Activated CD4-positive, alpha-beta T cell treated with anti-CD3 and anti-CD28 coated beads, Interleukin-2, amount 50 U/mL, for 24 hours (primary cell): ENCODE results near the gene NNMT.

Experiments used
- DNase-seq, 2 donors: peaks; one replicate each; pipeline ENCODE4 v3.0.0-alpha.2; 2020; ENCODE audit warnings: low read depth in 1 of 2, low spot score in 1 of 2

The NNMT gene

DNA sequence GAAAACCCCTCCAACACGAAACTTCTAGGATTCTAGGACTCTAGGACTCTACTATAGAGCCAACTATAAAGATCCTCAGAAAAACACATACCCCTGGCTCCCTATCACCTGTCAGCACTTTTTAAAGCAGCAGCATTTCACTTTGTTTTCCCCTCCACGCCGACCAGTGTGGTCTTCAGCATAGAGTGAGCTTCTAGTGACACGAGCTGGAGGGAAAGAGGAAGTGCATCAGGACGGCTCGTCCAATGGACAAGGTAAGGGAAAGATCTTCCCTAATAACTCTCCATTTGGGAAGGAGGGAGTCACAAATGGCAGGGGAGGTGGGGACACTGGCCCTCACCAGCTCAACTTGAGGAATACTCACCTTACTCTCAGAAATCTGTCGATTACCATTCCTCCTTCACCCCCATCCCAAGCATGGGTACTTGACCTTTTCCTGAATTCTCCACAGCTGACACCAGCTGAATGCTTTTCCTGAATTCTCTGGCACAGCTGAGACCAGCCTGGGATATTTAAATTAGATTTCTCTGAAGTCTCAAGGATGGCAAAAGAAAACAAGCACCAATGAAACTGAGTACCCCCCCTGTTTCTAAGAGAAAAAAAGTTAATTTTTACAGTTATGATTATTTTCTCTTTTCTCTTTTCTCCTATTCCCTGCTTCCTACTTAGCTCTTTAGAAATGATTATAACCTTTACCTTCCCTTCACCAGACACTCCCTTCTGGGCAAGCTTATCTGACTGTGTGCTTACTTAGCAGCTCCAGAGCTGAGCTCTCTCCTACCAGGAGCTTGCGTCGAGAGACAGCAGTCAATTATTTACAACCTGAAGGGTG, 33.3 kb upstream of the NNMT start:
- no peak for DNase-seq

DNA sequence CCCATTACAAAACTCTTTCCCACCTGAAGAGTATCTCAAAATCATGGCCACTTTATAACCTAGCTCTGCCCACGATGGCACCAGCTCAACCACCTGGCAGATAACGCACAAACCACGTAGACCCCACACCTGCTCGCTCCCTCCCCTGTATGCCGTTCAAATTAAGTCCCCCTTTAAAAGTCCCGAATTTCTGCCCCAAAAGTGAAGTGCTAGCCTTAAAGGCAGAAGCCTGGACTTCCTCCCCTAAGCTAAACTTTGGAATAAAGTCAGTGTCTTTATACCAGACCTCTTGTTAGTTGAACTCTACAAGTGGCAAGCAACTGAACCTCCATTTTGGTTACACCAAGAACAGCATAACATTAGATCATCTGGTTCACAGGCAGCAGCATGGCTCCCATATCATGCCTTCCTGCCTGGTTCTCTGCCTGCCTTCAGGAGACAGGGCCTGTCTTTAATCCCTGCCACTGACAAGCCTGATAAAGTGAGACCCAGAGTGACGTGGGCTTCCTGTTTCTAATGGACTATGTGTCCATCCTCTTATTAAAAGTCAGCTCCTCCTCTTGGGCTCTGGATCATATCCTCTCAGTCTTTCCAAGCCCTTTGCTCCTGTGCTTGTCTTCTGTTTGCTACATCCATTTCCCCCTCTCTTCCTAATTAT, 32.6 kb upstream of the NNMT start:
- no peak for DNase-seq

DNA sequence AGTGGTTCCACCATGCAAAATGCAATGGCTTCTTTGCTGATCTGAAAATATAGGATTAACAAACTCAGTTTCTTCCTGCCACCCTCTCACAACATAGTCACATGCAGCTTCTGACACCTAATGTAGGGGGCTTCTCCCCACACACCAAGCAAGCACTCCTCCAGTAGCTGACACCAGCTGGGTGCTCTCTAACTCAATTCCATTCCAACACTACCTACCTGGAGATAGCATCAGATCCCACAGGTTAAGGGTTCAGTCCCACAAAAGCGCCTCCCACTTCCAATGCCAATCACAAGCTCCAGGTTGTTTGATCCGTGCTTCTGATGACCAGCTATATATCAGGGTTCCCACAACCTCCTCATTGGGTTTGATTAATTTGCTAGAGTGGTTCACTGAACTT, 31.8 kb upstream of the NNMT start:
- no peak for DNase-seq

DNA sequence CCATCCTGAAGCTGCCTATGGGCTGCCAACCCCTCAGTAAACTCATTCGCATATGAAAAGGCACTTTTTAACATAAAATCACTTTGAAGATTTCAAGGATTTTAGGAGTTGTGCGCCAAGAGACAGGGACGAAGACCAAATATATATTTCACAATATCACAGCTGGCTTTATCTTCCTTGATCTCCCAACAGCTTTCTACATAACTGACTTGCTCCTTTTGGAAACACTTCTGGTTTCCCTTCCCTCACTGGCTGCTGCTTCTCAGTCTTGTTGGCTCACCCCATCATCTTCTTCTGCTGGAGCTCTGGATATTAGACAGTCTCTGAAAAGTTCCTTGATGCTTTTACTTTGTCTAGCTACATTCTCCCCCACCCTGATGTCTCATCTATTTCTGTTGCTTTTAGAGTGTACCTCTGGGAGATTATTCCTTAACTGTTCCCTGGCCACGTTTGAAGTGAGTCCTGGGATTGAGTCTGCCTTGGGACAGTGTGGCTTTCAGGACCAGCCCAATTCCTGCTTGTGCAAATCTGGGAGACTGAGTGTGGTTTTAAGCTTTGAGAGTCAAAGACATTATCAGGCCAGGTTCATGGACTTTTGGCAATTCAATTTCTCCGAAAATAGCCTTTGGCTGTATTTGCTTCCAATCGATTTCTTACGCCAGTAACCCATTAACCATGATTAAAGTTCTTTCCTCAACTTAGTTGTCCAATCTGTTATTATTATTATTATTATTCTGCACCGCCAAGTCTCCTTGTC, 30.9 kb upstream of the NNMT start:
- no peak for DNase-seq

DNA sequence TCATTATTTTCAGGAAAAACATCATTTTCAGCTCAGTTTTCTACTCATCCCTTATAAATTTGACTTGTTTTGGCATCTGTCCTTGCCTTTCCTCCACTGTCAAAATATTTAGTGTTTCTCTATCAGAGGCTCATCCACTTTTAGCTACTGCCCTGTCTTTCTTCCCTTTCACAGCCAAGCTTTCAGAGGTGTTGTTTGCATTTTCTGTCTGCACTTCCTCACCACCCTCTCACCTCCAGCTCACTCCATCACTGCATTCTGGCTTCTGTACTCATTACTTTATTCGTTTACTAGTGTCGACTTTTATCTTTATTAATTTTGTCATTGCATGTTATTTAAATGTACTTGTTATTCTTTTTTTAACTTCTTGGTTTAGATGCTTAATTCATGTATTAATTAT, 26.7 kb upstream of the NNMT start:
- no peak for DNase-seq

DNA sequence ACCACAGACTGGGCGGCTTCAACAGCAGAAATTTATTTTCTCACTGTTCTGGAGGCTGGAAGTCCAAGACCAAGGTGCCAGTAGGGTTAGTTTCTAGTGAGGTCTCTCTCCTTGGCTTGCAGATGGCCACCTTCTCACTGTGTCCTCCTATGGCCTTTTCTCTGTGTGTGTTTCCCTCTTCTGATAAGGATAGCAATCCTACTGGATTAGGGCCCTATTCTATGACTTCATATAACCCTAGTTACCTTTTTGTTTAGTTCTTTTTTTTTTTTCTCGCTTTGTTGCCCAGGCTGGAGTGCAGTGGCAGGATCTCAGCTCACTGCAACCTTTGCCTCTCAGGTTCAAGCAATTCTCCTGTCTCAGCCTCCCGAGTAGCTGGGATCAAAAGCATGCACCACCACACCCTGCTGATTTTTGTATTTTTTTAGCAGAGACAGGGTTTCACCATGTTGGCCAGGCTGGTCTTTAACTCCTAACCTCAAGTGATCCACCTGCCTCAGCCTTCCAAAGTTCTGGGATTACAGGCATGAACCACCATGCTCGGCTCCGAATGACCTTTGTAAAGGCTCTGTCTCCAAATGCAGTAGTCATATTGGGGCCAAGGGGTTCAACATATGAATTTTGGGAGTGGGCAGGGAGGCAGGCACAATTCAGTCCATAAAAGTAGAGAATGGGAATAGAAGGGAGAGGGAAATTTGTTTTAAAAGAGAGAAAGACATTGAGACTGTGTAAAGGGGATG, 25.5 kb upstream of the NNMT start:
- no peak for DNase-seq

DNA sequence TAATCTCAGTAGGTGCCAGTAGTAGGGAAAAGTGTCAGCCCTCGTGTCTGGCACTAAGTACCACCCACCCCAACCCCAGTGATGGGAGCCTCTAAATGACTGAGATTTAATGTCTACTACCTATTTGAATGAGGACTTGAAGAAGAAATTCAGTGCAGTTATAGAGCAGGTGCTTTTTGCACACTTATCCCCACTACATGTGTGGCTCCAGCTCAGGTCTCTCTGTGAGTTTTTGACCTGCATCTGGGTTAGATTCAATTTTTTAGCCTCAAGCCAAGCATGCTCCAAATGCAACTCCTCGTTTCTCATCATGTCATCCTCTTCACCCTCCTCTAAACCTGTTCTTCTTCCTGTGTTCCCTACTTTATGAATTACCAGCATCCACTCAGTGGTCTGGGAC, 24.9 kb upstream of the NNMT start:
- DNase-seq: no peak

DNA sequence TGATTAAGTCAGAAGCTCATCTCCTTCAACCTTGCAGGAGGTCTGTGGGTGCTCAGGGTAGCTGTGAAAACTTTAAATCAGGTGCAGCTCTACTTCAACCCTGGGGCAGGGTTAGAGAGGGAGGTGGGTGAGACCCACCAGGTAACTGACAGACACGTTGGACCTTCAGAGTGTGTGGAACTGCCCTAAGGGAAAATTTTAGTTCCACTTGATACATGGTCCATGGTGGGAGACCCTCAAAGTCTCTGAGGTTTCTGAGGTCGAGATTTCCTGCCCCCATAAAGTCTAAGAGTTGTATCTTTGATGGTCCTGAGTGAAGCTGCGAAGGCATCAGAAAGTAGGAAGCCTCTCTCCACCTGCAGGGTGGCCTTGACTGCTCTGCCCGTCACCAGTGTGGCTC, 23.9 kb upstream of the NNMT start:
- no peak for DNase-seq

DNA sequence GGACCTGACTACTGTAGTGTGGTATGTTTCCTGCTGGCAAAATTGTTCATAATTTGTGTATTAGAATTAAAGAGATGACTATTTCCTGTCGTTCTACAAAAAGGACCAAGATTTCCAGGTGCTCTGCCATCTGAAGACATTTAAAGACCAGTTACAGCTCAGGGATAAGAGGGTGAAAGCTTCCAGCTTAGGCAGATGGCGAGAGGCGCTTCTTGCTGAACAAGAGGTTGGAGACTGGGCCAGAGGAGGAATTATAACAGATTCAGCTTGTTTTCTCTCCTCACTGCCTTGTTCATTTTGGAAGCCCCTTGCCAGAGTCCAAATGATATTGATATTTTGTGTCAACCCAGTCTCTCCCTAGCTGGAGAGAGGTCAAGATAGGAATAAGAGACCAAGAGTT, 23.1 kb upstream of the NNMT start:
- no peak for DNase-seq

DNA sequence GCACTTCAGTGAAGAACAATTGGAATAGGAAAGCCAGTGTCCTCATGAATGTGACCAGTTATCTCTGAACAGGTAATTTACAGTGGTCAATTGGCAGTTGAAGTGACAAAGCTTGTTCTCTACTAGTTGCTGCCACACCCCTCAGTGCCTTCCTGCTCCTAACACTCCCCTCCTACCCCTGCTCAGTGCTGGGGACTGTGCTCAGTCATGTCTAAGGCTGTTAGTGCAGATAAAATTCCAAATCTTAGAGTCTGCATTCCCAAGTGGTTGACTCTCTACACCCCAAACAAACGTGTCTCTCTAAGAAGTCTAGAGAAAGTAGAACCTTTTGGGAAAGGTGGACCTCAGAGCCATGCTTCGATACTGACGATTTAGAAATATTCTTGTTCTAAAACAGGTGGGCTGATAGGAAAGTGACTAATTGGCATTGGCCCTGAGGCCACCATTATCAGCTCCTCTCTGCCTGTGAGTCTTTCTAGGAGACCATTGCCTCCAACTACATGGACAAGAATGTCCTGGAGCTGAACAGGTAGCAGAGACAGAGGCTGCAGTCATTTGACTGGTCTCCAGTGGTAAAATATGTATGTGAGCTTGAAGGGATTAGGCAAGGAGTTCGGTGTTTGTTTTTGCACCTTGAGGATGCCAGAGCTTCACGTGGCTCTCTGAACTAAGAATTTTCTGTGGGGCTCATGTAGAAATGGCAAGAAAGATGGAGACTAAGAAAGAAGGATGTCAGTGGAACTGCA, 22.1 kb upstream of the NNMT start:
- DNase-seq: no peak

DNA sequence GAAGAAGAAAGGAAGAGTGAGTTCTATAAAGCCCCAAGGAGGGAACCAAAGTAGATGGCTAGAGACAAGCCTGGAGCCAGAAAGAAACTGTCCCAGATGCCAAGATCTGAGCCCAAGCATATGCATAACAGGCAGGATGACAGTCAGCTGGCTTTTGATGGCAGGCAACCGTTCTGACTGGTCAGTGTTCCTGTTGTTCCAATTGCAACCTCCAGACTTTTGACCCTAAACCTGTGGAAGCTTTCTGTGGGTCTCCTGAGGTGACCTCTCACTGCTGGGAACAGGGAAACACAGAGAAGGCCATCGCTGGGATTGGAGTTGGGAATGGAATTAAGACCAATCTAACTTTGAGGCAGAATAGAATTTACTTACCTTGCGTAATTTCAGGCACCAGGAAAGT, 21.6 kb upstream of the NNMT start:
- DNase-seq: no peak

DNA sequence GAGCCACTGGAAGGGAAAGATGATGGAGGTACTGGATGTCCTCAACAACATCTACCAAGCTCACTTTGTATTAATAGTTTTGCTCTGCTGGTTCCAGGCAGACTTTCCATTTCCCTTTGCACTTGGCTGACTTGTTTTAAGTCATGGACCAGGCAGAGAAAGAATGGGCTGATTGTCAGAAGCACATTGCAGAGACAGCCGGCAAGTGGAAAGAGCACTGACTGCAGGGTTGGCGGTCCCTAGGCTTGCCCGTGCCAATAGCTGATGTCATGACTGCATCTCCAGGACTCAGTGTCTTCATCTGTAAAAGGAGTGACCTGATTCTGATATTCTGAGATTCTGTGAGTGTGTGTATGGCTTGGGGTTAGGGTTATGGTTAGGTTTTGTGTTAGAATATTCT, 20.9 kb upstream of the NNMT start:
- DNase-seq: no peak

DNA sequence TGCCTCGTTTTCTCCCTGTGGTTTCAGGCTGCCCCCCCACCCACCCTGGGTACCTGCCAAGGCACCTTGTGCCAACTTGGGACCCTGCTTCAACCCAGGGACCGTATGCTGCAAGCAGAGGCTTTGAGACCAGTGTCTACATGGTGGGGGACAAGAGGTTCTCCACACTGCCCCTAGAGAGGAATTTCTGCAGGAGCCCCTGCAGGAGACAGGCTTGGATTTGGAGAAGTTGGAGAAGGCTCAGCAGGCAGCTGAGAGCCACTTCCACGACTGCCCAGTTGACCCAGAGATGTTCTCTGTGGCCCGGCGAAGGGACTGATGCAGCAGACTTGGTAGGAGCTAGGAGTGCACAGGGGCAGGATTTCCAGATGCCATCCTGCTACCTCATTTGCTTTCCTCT, 20.1 kb upstream of the NNMT start:
- DNase-seq: no peak

DNA sequence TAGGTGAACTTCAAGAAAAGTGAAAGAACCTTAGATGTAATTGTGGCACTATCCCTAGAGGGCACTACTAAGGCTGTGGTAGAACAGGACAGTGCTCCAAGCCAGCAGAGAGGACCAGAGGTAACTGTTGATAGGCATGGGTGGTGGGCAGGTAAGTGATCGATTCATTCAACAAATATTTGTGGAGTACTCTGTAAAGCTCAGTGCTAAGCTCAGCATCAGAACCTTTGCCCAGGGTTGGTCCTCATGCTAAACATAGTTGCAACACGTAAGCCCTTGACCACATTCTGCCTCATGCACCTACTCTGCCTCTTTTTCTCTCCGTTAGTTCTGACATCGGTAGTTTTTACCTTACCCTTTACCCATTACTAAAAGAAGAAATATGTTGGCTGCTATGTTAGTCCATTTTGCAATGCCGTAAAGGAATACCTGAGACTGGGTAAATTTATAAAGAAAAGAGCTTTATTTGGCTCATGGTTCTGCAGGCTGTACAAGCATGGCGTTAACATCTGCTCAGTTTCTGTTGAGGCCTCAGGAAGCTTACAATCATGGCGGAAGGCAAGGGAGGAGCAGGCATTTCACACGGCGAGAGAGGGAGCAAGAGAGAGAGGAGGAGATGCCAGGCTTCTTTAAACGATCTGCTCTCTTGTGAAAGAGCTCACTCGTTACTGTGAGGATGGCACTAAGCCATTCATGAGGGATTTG, 18.4 kb upstream of the NNMT start:
- no peak for DNase-seq

DNA sequence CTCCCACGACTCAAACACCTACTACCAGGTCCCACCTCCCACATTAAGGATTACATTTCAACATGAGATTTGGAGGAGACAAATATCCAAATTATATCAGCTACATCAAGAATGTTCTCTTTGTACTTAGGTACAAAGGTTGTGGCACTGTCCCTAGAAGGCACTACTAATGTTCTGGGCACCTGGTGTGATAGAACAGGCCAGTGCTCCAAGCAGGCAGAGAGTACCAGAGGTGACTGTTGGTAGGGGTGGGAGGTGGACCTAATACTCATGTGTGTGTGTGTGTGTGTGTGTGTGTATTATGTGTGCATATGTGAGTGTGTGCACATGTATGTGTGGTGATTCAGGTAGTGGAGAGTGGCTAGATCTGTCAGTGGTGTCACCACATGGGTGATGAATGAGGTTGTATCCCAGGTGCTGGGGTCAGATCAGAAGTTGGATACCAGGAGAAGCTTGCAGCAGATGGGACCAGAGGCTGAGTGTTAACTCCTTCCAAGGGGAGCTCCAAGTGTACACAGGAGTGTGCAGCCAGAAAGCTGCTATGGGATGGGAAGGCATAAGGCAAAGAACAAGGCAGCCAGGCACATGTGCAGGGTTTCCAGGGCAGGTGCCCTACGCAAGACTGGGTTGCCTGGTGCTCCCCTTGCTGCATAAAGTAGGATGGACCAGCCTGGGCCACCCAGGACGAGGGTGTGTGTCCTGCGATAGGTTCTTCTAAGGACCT, 17.7 kb upstream of the NNMT start:
- no peak for DNase-seq

DNA sequence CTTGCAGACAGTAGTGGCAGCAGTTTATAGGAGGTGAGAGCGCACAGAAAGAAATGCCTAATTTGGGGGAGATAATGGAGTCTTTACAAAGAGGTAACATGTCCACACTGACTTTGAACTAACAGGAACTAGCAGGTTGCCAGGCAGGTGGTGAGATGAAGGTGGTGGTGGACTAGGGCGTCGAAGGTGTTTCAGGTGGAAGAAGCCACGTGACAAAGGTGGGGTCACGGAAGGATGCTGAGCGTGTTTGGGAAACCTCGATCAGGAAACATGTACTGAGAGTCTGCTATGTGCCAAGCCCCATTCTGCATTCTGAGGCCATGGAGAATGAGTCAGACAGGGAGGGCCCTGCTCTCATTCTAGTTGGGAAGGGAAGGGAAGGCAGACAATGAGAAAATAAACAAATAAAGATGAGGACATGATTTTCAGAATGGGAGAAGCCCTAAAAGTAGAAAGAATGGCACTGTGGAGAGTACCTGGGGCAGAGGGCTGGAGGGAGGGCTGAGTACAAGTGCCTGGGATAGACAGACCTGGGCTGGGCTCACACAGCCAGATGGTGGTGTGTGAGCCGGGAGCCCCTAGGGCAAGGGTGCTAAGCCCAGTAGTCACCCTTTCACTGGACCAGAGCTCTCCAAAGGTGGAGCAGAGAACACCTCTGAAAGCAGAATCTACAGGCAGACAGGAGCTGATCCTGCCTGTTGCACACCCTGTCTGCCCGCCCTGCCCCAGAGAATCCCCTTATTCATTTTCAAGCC, 16.2 kb upstream of the NNMT start:
- no peak for DNase-seq

DNA sequence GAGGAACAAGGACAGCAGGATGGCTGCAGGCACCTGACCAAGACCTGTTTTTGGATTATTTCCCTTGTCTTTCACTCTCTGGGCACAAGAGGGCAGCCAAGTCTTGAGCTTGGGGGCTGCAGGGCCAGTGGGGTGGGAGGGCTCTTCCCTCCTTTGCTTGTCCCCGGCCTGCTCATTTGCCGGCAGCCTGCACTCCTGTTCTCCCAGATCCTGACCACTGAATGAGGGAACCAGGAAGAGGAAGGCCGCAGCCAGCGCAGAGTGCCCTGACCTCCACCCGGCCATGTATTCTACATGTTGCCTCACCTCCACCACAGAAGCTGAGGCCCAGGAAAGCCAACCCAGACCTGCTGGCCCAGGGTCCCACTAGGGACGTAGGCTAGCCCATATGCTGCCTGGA, 15.5 kb upstream of the NNMT start:
- DNase-seq: no peak

DNA sequence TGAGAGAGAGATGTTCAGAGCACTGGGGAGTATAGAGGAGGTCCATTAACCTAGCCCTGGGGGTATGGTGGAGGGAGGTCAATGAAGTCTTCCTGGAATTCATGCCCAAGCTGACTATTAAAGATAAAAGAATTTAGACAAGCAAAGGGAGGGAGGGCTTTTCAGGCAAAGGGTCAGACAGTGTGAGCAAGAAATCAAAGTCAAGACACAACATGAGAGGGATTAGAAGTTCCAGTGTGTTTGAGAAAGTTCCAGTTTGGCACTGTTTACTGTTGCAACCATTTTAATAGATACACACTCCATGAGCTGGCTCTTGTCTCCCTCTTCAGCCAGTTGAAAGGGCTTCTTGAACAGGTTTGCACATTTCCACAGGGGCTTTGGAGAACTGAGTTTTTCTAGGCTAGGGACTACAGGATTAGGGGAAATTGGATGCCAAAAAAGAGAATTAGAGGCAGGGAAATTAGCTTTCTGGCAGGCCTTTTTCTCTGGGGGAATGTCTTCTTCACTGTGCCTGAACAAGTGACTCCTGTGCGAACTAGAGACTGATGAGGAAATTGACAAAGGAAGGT, 14.7 kb upstream of the NNMT start:
- no peak for DNase-seq

DNA sequence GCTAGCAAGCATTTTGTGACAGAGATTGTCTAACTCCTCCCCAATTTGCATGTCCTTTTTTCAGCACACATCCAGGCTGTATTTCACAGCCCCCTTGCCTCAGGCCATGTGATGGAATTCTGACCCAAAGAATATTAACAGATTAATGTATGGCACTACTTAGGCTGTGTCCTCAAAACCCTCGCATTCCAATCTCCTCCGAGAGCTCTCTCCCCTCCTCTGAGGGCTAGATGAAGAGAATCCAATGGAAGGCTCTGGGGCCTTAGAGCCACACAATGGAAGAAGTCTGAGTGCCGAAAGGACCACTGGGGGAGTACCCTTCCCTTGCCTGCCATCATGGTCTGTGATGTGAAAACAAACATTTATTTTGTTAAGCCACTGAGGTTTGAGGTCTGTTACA, 13.7 kb upstream of the NNMT start:
- DNase-seq: no peak
